HepG2 (cell line): ENCODE data around the gene RAB30. TPM values are rescaled to one million over a fixed set of nuclear protein-coding genes. Genes with fewer than 3 reads are reported as not detected.

Experiments
- AKAP8 ChIP-seq: sonication (generic); formaldehyde crosslinking; IDR thresholded peaks from 2 replicates; pipeline ENCODE4 v1.5.1; 2020; ENCODE audit warnings: mild to moderate bottlenecking, missing genetic modification reagents
- CBX1 ChIP-seq: IDR thresholded peaks from one replicate; pipeline ENCODE4 v1.6.1; 2016; ENCODE audit warnings: antibody characterized with exemption, low read depth
- CEBPG ChIP-seq: IDR thresholded peaks from 2 replicates; pipeline ENCODE4 v1.6.1; 2016
- CHCHD3 ChIP-seq: sonication (generic); formaldehyde crosslinking; IDR thresholded peaks from 2 replicates; pipeline ENCODE4 v1.8.0; 2022; ENCODE audit warnings: mild to moderate bottlenecking, missing genetic modification reagents, moderate library complexity
- CREM ChIP-seq, 2 experiments: sonication (generic) in 1 of 2; formaldehyde crosslinking in 1 of 2; IDR thresholded peaks; 2 replicates each; pipeline versions ENCODE4 v1.4.0 to v1.6.1; 2016 to 2020; ENCODE audit warnings: antibody characterized with exemption in 1 of 2, mild to moderate bottlenecking in 1 of 2, missing genetic modification reagents in 1 of 2
- EHMT2 ChIP-seq: fragments of 200-600 bp; sonication (generic); IDR thresholded peaks from 2 replicates; pipeline ENCODE4 v1.7.0; 2017; ENCODE audit warnings: antibody characterized with exemption, low read depth, low read length, borderline replicate concordance
- FOXP1 ChIP-seq, 2 experiments: fragments of 450-650 bp in 1 of 2; IDR thresholded peaks; 2 replicates each; pipeline ENCODE4 v1.6.1; 2017 to 2018; ENCODE audit warnings: antibody characterized with exemption in 1 of 2
- KLF9 ChIP-seq: IDR thresholded peaks from 2 replicates; pipeline ENCODE4 v1.6.1; 2016; ENCODE audit warnings: low read depth
- MED1 ChIP-seq: sonication (generic); formaldehyde crosslinking; IDR thresholded peaks from 2 replicates; pipeline ENCODE4 v1.4.0; 2020; ENCODE audit warnings: missing genetic modification reagents
- MTA1 ChIP-seq: sonication (generic); formaldehyde crosslinking; IDR thresholded peaks from 2 replicates; pipeline ENCODE4 v1.4.0; 2020; ENCODE audit warnings: missing genetic modification reagents, mild to moderate bottlenecking, borderline replicate concordance
- MYNN ChIP-seq: sonication (generic); formaldehyde crosslinking; IDR thresholded peaks from 2 replicates; pipeline ENCODE4 v1.4.0; 2020; ENCODE audit warnings: mild to moderate bottlenecking, low read depth, missing genetic modification reagents
- NR3C1 ChIP-seq: sonication (generic); formaldehyde crosslinking; IDR thresholded peaks from 2 replicates; pipeline ENCODE4 v1.4.0; 2020; ENCODE audit warnings: missing genetic modification reagents
- POLR2G ChIP-seq: fragments of 200-400 bp; formaldehyde crosslinking; IDR thresholded peaks from 2 replicates; pipeline ENCODE4 v1.6.1; 2018; ENCODE audit warnings: mild to moderate bottlenecking, low read depth, low read length, moderate library complexity
- PRDM4 ChIP-seq: sonication (generic); formaldehyde crosslinking; IDR thresholded peaks from 2 replicates; pipeline ENCODE4 v1.9.0; 2021; ENCODE audit warnings: missing genetic modification reagents, borderline replicate concordance
- RNF2 ChIP-seq: fragments of 450-650 bp; conservative IDR thresholded peaks from 2 replicates; pipeline ENCODE4 v1.6.1; 2016; ENCODE audit warnings: low read depth
- SNRNP70 ChIP-seq: fragments of 200-400 bp; formaldehyde crosslinking; IDR thresholded peaks from 2 replicates; pipeline ENCODE4 v1.6.1; 2017; ENCODE audit warnings: mild to moderate bottlenecking, low read depth, low read length, moderate library complexity
- STAT5B ChIP-seq: sonication (generic); formaldehyde crosslinking; IDR thresholded peaks from 2 replicates; pipeline ENCODE4 v1.4.0; 2020; ENCODE audit warnings: missing genetic modification reagents
- XRCC5 ChIP-seq: fragments of 200-400 bp; formaldehyde crosslinking; optimal IDR thresholded peaks from 2 replicates; pipeline ENCODE3; 2017; ENCODE audit warnings: mild to moderate bottlenecking, low read length
- ZFP62 ChIP-seq: sonication (generic); formaldehyde crosslinking; IDR thresholded peaks from 2 replicates; pipeline ENCODE4 v1.4.0; 2020; ENCODE audit warnings: missing genetic modification reagents
- ZFY ChIP-seq: sonication (generic); formaldehyde crosslinking; IDR thresholded peaks from 2 replicates; pipeline ENCODE4 v1.4.0; 2020; ENCODE audit warnings: missing genetic modification reagents
- ZNF225 ChIP-seq: sonication (generic); formaldehyde crosslinking; IDR thresholded peaks from 2 replicates; pipeline ENCODE4 v1.4.0; 2020; ENCODE audit warnings: mild to moderate bottlenecking, missing genetic modification reagents
- ZNF232 ChIP-seq: sonication (generic); formaldehyde crosslinking; IDR thresholded peaks from 2 replicates; pipeline ENCODE4 v1.4.0; 2020; ENCODE audit warnings: missing genetic modification reagents, borderline replicate concordance
- ZNF567 ChIP-seq: sonication (generic); formaldehyde crosslinking; IDR thresholded peaks from 2 replicates; pipeline ENCODE4 v1.8.1; 2023; ENCODE audit warnings: mild to moderate bottlenecking, missing genetic modification reagents, borderline replicate concordance
- polyA plus RNA-seq, 8 experiments: library from polyadenylated mRNA; depleted of rRNA in 3 of 8; stranded (reverse) in 7 of 8; unstranded in 1 of 8; fragments of >200 nt; fragmentation: Illumina TruSeq in 4 of 8; extraction: Trizol in 4 of 8; gene quantifications; 2 replicates each; pipeline versions ENCODE4 v1.2.1 to v1.2.3, GENCODE V29; 2011 to 2016; ENCODE audit warnings: low read depth in 4 of 8, missing spikeins in 1 of 8, mixed read lengths in 1 of 8; ENCODE audit not compliant: insufficient read depth in 1 of 8
- total RNA-seq, 5 experiments: library from RNA; depleted of rRNA; stranded (reverse); fragments of >200 nt; fragmentation: Illumina TruSeq; extraction: Trizol; gene quantifications; 2 replicates each; pipeline ENCODE4 v1.2.3, GENCODE V29; 2016; ENCODE audit warnings: low read depth in 1 of 5
- TF ChIP-seq, protein P1 (sequence below): sonication (generic); formaldehyde crosslinking; IDR thresholded peaks from 2 replicates; pipeline ENCODE4 v1.4.0; 2020; ENCODE audit warnings: mild to moderate bottlenecking, missing genetic modification reagents, borderline replicate concordance
- TF ChIP-seq, protein P2 (sequence below): sonication (generic); formaldehyde crosslinking; IDR thresholded peaks from 2 replicates; pipeline ENCODE4 v1.8.0; 2022; ENCODE audit warnings: missing genetic modification reagents, mild to moderate bottlenecking, moderate library complexity, borderline replicate concordance
- TF ChIP-seq, protein P3 (sequence below): conservative IDR thresholded peaks from 2 replicates; pipeline ENCODE4 v1.6.1; 2018; ENCODE audit warnings: missing genetic modification reagents

Gene RAB30
- total and polyA plus RNA-seq, 2 of the 13 experiments (the other 11 are each of a cell fraction or from before 2014, with no cell fraction given) = 3.7 to 5.0 TPM

DNA sequence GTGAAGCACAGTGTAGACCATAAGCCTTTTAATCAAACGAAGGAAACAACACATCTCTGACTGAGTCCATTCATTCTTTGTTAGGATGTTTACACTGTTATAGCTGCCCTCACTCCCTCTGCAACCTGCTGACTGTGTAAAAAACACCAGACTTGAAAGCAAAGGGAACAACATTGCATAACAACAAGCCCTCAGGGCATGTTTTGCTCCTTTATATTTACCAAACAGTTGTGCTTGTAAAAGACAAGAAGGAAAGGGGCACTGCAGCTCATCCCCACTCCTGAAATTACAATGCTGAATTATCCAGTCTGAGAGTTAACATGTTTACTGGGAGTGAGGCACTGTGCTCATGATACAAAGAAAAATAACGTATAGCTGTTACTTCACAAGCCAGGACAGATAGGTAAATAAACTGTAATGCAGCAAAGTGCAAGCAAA, 46.4 kb downstream of the RAB30 start (continued):
- TF ChIP-seq, protein P1, sequence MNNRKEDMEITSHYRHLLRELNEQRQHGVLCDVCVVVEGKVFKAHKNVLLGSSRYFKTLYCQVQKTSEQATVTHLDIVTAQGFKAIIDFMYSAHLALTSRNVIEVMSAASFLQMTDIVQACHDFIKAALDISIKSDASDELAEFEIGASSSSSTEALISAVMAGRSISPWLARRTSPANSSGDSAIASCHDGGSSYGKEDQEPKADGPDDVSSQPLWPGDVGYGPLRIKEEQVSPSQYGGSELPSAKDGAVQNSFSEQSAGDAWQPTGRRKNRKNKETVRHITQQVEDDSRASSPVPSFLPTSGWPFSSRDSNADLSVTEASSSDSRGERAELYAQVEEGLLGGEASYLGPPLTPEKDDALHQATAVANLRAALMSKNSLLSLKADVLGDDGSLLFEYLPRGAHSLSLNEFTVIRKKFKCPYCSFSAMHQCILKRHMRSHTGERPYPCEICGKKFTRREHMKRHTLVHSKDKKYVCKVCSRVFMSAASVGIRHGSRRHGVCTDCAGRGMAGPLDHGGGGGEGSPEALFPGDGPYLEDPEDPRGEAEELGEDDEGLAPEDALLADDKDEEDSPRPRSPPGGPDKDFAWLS = no peak
- TF ChIP-seq MED1 (CRISPR knock-in tag) (peak; percentile 44; the same call in 1 of the 2 replicates), RNF2 (no peak), ZNF232 (CRISPR knock-in tag) (no peak), XRCC5 (no peak), ZNF567 (CRISPR knock-in tag) (no peak), SNRNP70 (no peak), STAT5B (CRISPR knock-in tag) (no peak), KLF9 (CRISPR knock-in tag) (no peak), CHCHD3 (CRISPR knock-in tag) (no peak), PRDM4 (no peak), MTA1 (no peak), EHMT2 (no peak), FOXP1 (IDR thresholded peaks at IDR 0.05) (peak; percentile 66), FOXP1 (CRISPR knock-in tag; IDR thresholded peaks at IDR 0.05) (peak; percentile 97), MYNN (CRISPR knock-in tag) (no peak), CEBPG (CRISPR knock-in tag) (peak; percentile 84), AKAP8 (CRISPR knock-in tag) (no peak), CREM (IDR thresholded peaks at IDR 0.05) (peak; percentile 22; the same call in 1 of the 2 replicates), CREM (CRISPR knock-in tag; IDR thresholded peaks at IDR 0.05) (no peak), CBX1 (no peak), ZNF225 (CRISPR knock-in tag) (no peak), POLR2G (no peak), ZFY (CRISPR knock-in tag) (no peak), NR3C1 (CRISPR knock-in tag) (no peak), ZFP62 (CRISPR knock-in tag) (no peak)
- TF ChIP-seq, protein P2, sequence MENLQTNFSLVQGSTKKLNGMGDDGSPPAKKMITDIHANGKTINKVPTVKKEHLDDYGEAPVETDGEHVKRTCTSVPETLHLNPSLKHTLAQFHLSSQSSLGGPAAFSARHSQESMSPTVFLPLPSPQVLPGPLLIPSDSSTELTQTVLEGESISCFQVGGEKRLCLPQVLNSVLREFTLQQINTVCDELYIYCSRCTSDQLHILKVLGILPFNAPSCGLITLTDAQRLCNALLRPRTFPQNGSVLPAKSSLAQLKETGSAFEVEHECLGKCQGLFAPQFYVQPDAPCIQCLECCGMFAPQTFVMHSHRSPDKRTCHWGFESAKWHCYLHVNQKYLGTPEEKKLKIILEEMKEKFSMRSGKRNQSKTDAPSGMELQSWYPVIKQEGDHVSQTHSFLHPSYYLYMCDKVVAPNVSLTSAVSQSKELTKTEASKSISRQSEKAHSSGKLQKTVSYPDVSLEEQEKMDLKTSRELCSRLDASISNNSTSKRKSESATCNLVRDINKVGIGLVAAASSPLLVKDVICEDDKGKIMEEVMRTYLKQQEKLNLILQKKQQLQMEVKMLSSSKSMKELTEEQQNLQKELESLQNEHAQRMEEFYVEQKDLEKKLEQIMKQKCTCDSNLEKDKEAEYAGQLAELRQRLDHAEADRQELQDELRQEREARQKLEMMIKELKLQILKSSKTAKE (CRISPR knock-in tag) = no peak
- TF ChIP-seq, protein P3, sequence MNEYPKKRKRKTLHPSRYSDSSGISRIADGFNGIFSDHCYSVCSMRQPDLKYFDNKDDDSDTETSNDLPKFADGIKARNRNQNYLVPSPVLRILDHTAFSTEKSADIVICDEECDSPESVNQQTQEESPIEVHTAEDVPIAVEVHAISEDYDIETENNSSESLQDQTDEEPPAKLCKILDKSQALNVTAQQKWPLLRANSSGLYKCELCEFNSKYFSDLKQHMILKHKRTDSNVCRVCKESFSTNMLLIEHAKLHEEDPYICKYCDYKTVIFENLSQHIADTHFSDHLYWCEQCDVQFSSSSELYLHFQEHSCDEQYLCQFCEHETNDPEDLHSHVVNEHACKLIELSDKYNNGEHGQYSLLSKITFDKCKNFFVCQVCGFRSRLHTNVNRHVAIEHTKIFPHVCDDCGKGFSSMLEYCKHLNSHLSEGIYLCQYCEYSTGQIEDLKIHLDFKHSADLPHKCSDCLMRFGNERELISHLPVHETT (CRISPR knock-in tag) = no peak
